Astrocyte (in vitro differentiated cells and primary cell): ENCODE measurements around the gene LY9. TPM values are rescaled to one million over a fixed set of nuclear protein-coding genes. Genes with fewer than 3 reads are reported as not detected.

Experiments used
- DNase-seq: peaks from one replicate; pipeline ENCODE4 v3.0.0-alpha.2; 2010; ENCODE audit warnings: low read depth
- FAIRE-seq: peaks from 2 replicates; lab custom pipeline; 2011; peaks lifted over from hg19 to GRCh38; lab: Jason Lieb, UNC
- H2AFZ ChIP-seq: 2 replicates; pipeline ENCODE4 v1.6.0; 2012; ENCODE audit warnings: low read depth, low read length, inconsistent platforms
- H3K27ac ChIP-seq: 2 replicates; pipeline ENCODE4 v1.5.1; 2011; ENCODE audit warnings: low read depth, low read length, inconsistent platforms
- H3K27me3 ChIP-seq: 2 replicates; pipeline ENCODE4 v1.6.0; 2011; ENCODE audit warnings: low read length, inconsistent platforms; ENCODE audit not compliant: insufficient read depth
- H3K36me3 ChIP-seq: 2 replicates; pipeline ENCODE4 v1.5.1; 2011; ENCODE audit warnings: low read length, inconsistent platforms; ENCODE audit not compliant: insufficient read depth
- H3K4me1 ChIP-seq: 2 replicates; pipeline ENCODE4 v1.5.1; 2011; ENCODE audit warnings: low read length, inconsistent platforms; ENCODE audit not compliant: insufficient read depth
- H3K4me2 ChIP-seq: 2 replicates; pipeline ENCODE4 v1.6.0; 2012; ENCODE audit warnings: low read length, inconsistent platforms
- H3K4me3 ChIP-seq: 2 replicates; pipeline ENCODE4 v1.5.1; 2011; ENCODE audit warnings: low read depth, mild to moderate bottlenecking, low read length, inconsistent platforms; ENCODE audit not compliant: insufficient read depth
- H3K79me2 ChIP-seq: 2 replicates; pipeline ENCODE4 v1.6.0; 2012; ENCODE audit warnings: mild to moderate bottlenecking, low read length, inconsistent platforms; ENCODE audit not compliant: insufficient read depth
- H3K9ac ChIP-seq: 2 replicates; pipeline ENCODE4 v1.6.0; 2012; ENCODE audit warnings: mild to moderate bottlenecking, low read length, inconsistent platforms
- H3K9me3 ChIP-seq: 2 replicates; pipeline ENCODE4 v1.5.1; 2012; ENCODE audit warnings: low read depth, mild to moderate bottlenecking, low read length, inconsistent platforms; ENCODE audit not compliant: insufficient read depth
- H4K20me1 ChIP-seq: 2 replicates; pipeline ENCODE4 v1.6.0; 2012; ENCODE audit warnings: low read length, inconsistent platforms; ENCODE audit not compliant: insufficient read depth
- H3K27ac Mint-ChIP-seq: one replicate; pipeline ENCODE4 v1.8.0; 2021; ENCODE audit warnings: mild to moderate bottlenecking, mixed read lengths; ENCODE audit not compliant: unreplicated experiment
- H3K27me3 Mint-ChIP-seq: one replicate; pipeline ENCODE4 v1.8.0; 2021; ENCODE audit warnings: low read depth, mixed read lengths; ENCODE audit not compliant: unreplicated experiment
- H3K36me3 Mint-ChIP-seq: one replicate; pipeline ENCODE4 v1.8.0; 2021; ENCODE audit warnings: low read depth, mixed read lengths; ENCODE audit not compliant: unreplicated experiment
- H3K4me1 Mint-ChIP-seq: one replicate; pipeline ENCODE4 v1.8.0; 2021; ENCODE audit warnings: low read depth, mixed read lengths; ENCODE audit not compliant: unreplicated experiment
- H3K4me3 Mint-ChIP-seq: one replicate; pipeline ENCODE4 v1.8.0; 2021; ENCODE audit warnings: mild to moderate bottlenecking, moderate library complexity, mixed read lengths; ENCODE audit not compliant: unreplicated experiment
- H3K9me3 Mint-ChIP-seq: one replicate; pipeline ENCODE4 v1.8.0; 2021; ENCODE audit warnings: mild to moderate bottlenecking, mixed read lengths; ENCODE audit not compliant: unreplicated experiment
- EZH2 ChIP-seq: IDR thresholded peaks from 2 replicates; pipeline ENCODE4 v1.6.1; 2012; ENCODE audit warnings: mild to moderate bottlenecking, low read length, inconsistent platforms; ENCODE audit not compliant: insufficient read depth
- total RNA-seq: library from RNA; stranded (reverse); gene quantifications from 2 replicates; pipeline ENCODE4 v1.2.1, GENCODE V29; 2021
- TF ChIP-seq, protein P1 (sequence below): IDR thresholded peaks from 2 replicates; pipeline ENCODE4 v1.5.1; 2011; ENCODE audit warnings: low read depth, mild to moderate bottlenecking, inconsistent platforms, low read length, moderate library complexity; ENCODE audit not compliant: insufficient read depth

LY9 gene
- total RNA-seq, 1 donor from 2014 or later, result not detected

DNA sequence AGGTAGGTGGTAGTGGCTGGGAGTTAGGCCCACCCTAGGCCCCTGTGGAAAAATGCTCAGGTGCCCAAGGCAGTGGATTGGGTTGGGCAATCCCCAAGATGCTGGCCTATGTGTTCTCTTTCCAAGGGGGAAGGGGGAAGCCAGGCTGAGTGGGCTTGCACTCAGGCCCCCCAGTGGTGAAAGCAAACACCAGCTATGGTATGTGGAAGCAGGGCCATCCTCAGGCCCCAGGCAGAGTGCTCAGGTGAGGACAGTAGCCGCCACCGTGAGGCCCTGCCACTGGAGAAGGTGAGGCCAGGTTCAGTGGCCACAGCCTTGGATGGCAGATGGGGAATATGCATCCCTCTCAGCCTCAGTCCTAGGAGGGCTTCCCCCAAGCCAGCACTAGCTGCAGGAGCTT is 11.8 kb downstream of the LY9 start:
- H3K4me1 Mint-ChIP-seq, result no peaks in the 10 kb centered on the region
- TF ChIP-seq, protein P1, sequence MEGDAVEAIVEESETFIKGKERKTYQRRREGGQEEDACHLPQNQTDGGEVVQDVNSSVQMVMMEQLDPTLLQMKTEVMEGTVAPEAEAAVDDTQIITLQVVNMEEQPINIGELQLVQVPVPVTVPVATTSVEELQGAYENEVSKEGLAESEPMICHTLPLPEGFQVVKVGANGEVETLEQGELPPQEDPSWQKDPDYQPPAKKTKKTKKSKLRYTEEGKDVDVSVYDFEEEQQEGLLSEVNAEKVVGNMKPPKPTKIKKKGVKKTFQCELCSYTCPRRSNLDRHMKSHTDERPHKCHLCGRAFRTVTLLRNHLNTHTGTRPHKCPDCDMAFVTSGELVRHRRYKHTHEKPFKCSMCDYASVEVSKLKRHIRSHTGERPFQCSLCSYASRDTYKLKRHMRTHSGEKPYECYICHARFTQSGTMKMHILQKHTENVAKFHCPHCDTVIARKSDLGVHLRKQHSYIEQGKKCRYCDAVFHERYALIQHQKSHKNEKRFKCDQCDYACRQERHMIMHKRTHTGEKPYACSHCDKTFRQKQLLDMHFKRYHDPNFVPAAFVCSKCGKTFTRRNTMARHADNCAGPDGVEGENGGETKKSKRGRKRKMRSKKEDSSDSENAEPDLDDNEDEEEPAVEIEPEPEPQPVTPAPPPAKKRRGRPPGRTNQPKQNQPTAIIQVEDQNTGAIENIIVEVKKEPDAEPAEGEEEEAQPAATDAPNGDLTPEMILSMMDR, result no peak
- TF ChIP-seq EZH2, result no peak
- Histone ChIP-seq H3K27ac (no peak overlapping the region), H3K9me3 (peaks cover 5% of the 10 kb centered on the region), H3K4me3 (no peak overlapping the region), H2AFZ (no peak overlapping the region), H3K79me2 (no peaks in the 10 kb centered on the region), H4K20me1 (no peaks in the 10 kb centered on the region), H3K27me3 (no peaks in the 10 kb centered on the region), H3K4me1 (no peaks in the 10 kb centered on the region), H3K36me3 (no peaks in the 10 kb centered on the region), H3K9ac (no peak overlapping the region), H3K4me2 (no peak overlapping the region)
- H3K9me3 Mint-ChIP-seq, result peaks cover 12% of the 10 kb centered on the region
- no peak overlapping the region for H3K27ac Mint-ChIP-seq
- DNase-seq (no peak), FAIRE-seq (no peak)
- H3K27me3 Mint-ChIP-seq, result no peaks in the 10 kb centered on the region
- no peaks in the 10 kb centered on the region for H3K36me3 Mint-ChIP-seq
- no peak overlapping the region for H3K4me3 Mint-ChIP-seq

DNA sequence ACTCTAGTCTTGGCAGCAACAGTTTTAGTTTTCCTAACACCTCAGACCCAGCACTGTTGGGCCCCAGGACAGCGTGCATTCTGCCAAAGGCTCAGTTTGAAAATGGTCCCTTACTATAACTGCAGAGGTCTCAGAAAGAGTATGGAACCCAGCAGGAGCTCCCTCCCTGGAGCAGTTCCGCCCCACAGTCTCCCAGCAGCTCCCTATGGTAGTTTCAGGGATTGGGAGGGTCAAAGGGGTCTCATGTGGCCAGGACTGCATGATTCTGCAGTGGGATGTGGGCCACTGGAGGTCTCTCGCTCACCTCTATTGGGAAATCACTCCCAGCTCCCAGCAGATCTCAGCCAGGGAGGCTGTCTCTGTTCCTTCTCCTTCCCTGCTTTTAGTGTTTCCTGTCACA is 12.3 kb downstream of the LY9 start:
- no peak overlapping the region for H3K27ac ChIP-seq
- peaks cover 12% of the 10 kb centered on the region for H3K9me3 Mint-ChIP-seq
- H3K4me3 Mint-ChIP-seq, result no peak overlapping the region
- H3K9ac ChIP-seq, result no peak overlapping the region
- no peak overlapping the region for H3K4me3 ChIP-seq
- H3K4me2 ChIP-seq, result no peak overlapping the region
- no peaks in the 10 kb centered on the region for H3K27me3 ChIP-seq
- H3K79me2 ChIP-seq, result no peaks in the 10 kb centered on the region
- H2AFZ ChIP-seq, result no peak overlapping the region
- no peak overlapping the region for H3K27ac Mint-ChIP-seq
- H3K36me3 ChIP-seq, result no peaks in the 10 kb centered on the region
- peaks cover 5% of the 10 kb centered on the region for H3K9me3 ChIP-seq
- H3K27me3 Mint-ChIP-seq, result no peaks in the 10 kb centered on the region
- H3K36me3 Mint-ChIP-seq, result no peaks in the 10 kb centered on the region
- no peak for FAIRE-seq
- H3K4me1 ChIP-seq, result no peaks in the 10 kb centered on the region
- H3K4me1 Mint-ChIP-seq, result peaks cover 4% of the 10 kb centered on the region
- DNase-seq, result no peak
- no peaks in the 10 kb centered on the region for H4K20me1 ChIP-seq
- no peak for TF ChIP-seq EZH2
- TF ChIP-seq, protein P1, result no peak

DNA sequence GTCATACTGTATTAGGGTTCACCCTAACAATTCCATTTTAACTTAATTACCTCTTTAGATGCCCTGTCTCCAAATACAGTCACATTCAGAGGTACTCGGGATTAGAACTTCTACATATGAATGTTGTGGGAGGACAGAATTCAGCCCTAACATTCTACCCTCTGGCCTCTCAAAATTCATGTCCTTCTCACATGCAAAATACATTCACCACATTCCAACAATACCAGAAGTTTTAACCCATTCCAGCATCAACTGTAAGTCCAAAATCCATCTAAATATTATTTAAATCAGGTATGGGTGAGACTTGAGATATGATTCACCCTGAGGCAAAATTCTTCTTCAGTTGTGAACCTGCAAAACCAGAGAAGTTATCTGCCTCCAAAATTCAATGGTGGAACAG is 14.5 kb downstream of the LY9 start:
- no peak for TF ChIP-seq EZH2
- TF ChIP-seq, protein P1, result no peak
- Histone ChIP-seq H3K4me2 (no peak overlapping the region), H3K27me3 (no peaks in the 10 kb centered on the region), H3K79me2 (no peaks in the 10 kb centered on the region), H3K27ac (no peak overlapping the region), H3K4me3 (no peak overlapping the region), H4K20me1 (no peaks in the 10 kb centered on the region), H3K36me3 (no peaks in the 10 kb centered on the region), H2AFZ (no peak overlapping the region), H3K9me3 (peaks cover 5% of the 10 kb centered on the region), H3K4me1 (no peaks in the 10 kb centered on the region), H3K9ac (no peak overlapping the region)
- Mint-ChIP-seq H3K36me3 (no peaks in the 10 kb centered on the region), H3K27me3 (peaks cover 2% of the 10 kb centered on the region), H3K9me3 (peaks cover 10% of the 10 kb centered on the region), H3K27ac (peak overlapping the region; percentile 44), H3K4me3 (no peak overlapping the region), H3K4me1 (peaks cover 4% of the 10 kb centered on the region)
- FAIRE-seq (no peak), DNase-seq (no peak)
